Lung (tissue), 12 donors: ENCODE results near the gene TTC28. TPM values are rescaled to one million over a fixed set of nuclear protein-coding genes. Genes with fewer than 3 reads are reported as not detected.

ENCODE experiments used
- ATAC-seq: fragments of 200-7000 bp; cut with Tn5 transposase; one replicate; pipeline ENCODE4 v1.9.1; 2020; ENCODE audit warnings: moderate number of reproducible peaks; ENCODE audit not compliant: insufficient read depth, low FRiP score
- DNase-seq, 3 donors: peaks; one replicate each; pipeline ENCODE4 v3.0.0-alpha.2; 2013 to 2017
- H3K27ac ChIP-seq, 2 donors: one replicate each; pipeline ENCODE4 v1.5.1; 2013; ENCODE audit warnings: mild to moderate bottlenecking in 2 of 2, moderate library complexity in 2 of 2, control low read depth in 1 of 2, inconsistent platforms in 1 of 2, low read depth in 1 of 2, low read length in 1 of 2
- H3K27me3 ChIP-seq, 3 donors: one replicate each; pipeline ENCODE4 v1.5.1; 2013; ENCODE audit warnings: low read length in 2 of 3; ENCODE audit not compliant: control insufficient read depth in 3 of 3, insufficient read depth in 3 of 3
- H3K36me3 ChIP-seq, 4 donors: one replicate each; pipeline ENCODE4 v1.5.1; 2013; ENCODE audit warnings: low read length in 4 of 4, mild to moderate bottlenecking in 1 of 4, moderate library complexity in 1 of 4; ENCODE audit not compliant: control insufficient read depth in 4 of 4, insufficient read depth in 4 of 4
- H3K4me1 ChIP-seq, 5 donors: one replicate each; pipeline ENCODE4 v1.5.1; 2013; ENCODE audit warnings: low read length in 5 of 5, mild to moderate bottlenecking in 2 of 5, moderate library complexity in 1 of 5; ENCODE audit not compliant: control insufficient read depth in 5 of 5, insufficient read depth in 5 of 5
- H3K4me3 ChIP-seq: one replicate; pipeline ENCODE4 v1.5.1; 2013; ENCODE audit warnings: mild to moderate bottlenecking, control low read depth, moderate library complexity
- H3K9ac ChIP-seq, 2 donors: one replicate each; pipeline ENCODE4 v1.5.1; 2013; ENCODE audit warnings: low read length in 2 of 2, control low read depth in 1 of 2; ENCODE audit not compliant: insufficient read depth in 1 of 2
- H3K9me3 ChIP-seq, 4 donors: one replicate each; pipeline ENCODE4 v1.5.1; 2013; ENCODE audit warnings: low read length in 3 of 4, mild to moderate bottlenecking in 1 of 4, moderate library complexity in 1 of 4; ENCODE audit not compliant: control insufficient read depth in 4 of 4, insufficient read depth in 3 of 4
- WGBS, 2 donors: extraction: QIAGEN DNeasy Blood & Tissue Kit; methylation state at CpG; one replicate each; pipeline ENCODE4 v1.1.7; 2013; 5-methylcytosine and 5-hydroxymethylcytosine counted together
- polyA plus RNA-seq, 2 donors: library from polyadenylated mRNA; stranded (reverse); fragments of 200-250 nt; gene quantifications; one replicate each; pipeline ENCODE4 v1.2.1, GENCODE V29; 2013
- total RNA-seq, 2 donors: library from RNA; depleted of rRNA in 1 of 2; stranded (reverse); fragments of >200 nt in 1 of 2; gene quantifications; one replicate each; pipeline ENCODE4 v1.2.1, GENCODE V29; 2014 to 2021
- TF ChIP-seq, protein P1 (sequence below): IDR thresholded peaks from 2 replicates; pipeline ENCODE4 v1.5.1; 2012; ENCODE audit warnings: mild to moderate bottlenecking; ENCODE audit errors: control extremely low read depth, extremely low read depth
- donor health status: control.
- donor health status: control.
- donor health status: Bipolar disorder and iron deficiency.
- donor health status: healthy.
- donor health status: DM: yes; HTN: yes; CAD: no.

Gene TTC28
- total and polyA plus RNA-seq, 4 donors = 4.7 to 72.2 (median 24.8) TPM

DNA sequence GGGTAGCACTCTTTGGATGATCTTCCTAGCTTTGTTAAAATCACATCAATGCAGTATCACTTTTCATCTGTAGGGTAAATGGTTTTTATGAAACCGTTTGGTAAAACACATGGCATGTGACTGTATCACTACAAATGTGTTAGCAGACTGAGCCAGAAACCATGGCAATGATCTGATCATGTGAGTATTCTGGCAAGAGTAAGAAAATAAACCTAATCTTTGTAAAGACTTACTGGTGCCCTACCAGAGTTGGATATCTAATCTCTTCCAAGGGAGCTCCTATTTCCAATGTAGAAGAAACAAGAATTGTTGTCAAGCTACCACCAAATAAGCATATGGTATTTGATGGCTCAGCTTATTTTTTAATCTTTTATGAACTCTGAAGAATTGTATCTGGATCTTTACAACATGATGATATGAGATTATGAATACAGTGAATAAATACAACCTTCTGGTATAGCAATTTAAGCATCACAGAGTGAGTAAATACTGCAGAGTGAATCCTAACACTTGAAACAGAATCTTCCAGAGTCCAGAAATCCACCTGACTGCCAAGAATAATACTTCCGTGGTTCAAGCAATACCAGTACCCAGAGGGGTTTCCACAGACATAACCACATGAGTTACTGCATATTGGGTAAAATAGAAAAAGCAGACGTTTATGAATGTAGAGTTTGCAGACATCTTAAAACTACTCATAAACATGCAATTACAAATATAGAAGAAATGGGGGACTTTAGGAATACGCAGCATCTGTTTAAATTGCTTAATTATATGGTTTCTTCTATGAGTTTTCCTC is 238.8 kb downstream of the TTC28 start:
- WGBS, 2 donors = 25 to 40% methylated on average over 4 of the region's 4 CpGs
- Histone ChIP-seq H3K9me3 (no peaks in the 10 kb centered on the region), H3K9ac (no peak overlapping the region), H3K36me3 (no peaks in the 10 kb centered on the region), H3K4me1 (peaks cover 0 to 46% (median 6%) of the 10 kb centered on the region in 5 donors), H3K4me3 (no peak overlapping the region), H3K27ac (no peak overlapping the region), H3K27me3 (no peaks in the 10 kb centered on the region)
- ATAC-seq (no peak), DNase-seq (peak in 2 of 3 donors; percentile 55 to 68)
- TF ChIP-seq, protein P1, sequence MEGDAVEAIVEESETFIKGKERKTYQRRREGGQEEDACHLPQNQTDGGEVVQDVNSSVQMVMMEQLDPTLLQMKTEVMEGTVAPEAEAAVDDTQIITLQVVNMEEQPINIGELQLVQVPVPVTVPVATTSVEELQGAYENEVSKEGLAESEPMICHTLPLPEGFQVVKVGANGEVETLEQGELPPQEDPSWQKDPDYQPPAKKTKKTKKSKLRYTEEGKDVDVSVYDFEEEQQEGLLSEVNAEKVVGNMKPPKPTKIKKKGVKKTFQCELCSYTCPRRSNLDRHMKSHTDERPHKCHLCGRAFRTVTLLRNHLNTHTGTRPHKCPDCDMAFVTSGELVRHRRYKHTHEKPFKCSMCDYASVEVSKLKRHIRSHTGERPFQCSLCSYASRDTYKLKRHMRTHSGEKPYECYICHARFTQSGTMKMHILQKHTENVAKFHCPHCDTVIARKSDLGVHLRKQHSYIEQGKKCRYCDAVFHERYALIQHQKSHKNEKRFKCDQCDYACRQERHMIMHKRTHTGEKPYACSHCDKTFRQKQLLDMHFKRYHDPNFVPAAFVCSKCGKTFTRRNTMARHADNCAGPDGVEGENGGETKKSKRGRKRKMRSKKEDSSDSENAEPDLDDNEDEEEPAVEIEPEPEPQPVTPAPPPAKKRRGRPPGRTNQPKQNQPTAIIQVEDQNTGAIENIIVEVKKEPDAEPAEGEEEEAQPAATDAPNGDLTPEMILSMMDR = no peak

DNA sequence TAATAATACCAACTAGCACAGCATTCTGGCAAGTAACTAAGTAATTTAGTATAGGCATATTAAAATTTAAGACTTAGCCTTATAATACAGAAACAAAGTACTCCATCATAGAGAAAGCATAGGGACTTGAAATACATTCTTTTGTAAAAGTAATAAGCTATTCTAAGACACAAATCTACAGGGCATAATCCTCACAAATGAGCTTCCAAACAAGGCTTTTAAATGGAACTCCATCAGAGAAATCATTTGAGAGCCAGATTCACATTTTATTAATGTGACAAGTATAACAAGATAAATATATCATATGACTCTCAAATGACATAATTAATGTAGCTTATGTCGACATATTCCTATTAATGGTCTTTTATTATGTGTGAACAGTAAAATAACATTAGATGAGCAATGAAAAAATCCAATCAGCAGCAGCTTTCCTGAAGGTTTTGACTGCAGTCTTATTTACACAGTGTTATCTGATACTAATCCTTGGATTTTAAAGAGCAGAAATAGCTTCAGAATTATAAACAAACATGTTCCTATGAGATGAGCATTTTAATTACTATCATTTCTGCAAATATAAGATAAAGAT is 241.4 kb downstream of the TTC28 start:
- peak in 2 of 3 donors; percentile 36 to 44 for DNase-seq
- WGBS, 2 donors = 59 to 76% methylated on average over 1 of the region's 1 CpG

DNA sequence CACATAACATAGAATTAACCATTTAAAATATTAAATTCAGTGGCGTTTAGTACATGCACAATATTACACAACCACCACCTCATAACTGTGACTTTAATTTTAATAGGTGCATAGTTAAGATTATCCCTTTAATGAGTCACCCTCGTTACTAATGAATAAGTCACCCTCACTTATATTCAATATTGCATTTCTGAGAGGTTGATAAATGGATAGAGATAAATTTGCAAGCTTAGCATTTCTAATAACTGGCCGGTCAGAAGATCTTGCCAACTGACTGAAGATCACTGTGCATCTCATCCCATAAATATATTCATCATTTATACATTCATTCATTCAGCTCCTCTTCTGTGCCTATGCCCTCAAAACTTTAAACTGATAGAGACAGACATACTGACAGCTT is 243.7 kb downstream of the TTC28 start:
- WGBS, 2 donors = 78 to 88% methylated on average over 3 of the region's 3 CpGs
- Histone ChIP-seq H3K4me1 (peaks cover 0 to 28% (median 10%) of the 10 kb centered on the region in 5 donors), H3K9me3 (no peaks in the 10 kb centered on the region), H3K36me3 (no peaks in the 10 kb centered on the region), H3K27me3 (no peaks in the 10 kb centered on the region), H3K4me3 (no peak overlapping the region), H3K27ac (no peak overlapping the region), H3K9ac (no peak overlapping the region)
- ATAC-seq = no peak
- TF ChIP-seq, protein P1 = no peak
- no peak for DNase-seq

More for the DNA sequence above, 241.4 kb downstream of the TTC28 start:
- H3K9me3 ChIP-seq = no peaks in the 10 kb centered on the region
- no peak for ATAC-seq
- H3K9ac ChIP-seq = no peak overlapping the region
- peaks cover 0 to 43% (median 13%) of the 10 kb centered on the region in 5 donors for H3K4me1 ChIP-seq
- H3K27ac ChIP-seq = no peak overlapping the region
- H3K27me3 ChIP-seq = no peaks in the 10 kb centered on the region
- TF ChIP-seq, protein P1 = no peak
- H3K4me3 ChIP-seq = no peak overlapping the region
- H3K36me3 ChIP-seq = no peaks in the 10 kb centered on the region
